RWPE2 (cell line): ENCODE measurements around the gene CXCL14.

ENCODE experiments used
- ATAC-seq: fragments of 200-7000 bp; cut with Tn5 transposase; 3 replicates; pipeline ENCODE4 v1.9.1; 2021; ENCODE audit warnings: low read depth
- DNase-seq: peaks from one replicate; pipeline ENCODE4 v3.0.0-alpha.2; 2020; ENCODE audit warnings: low spot score
- H3K27ac ChIP-seq: fragments of 450-650 bp; 2 replicates; pipeline ENCODE4 v1.5.1; 2017; ENCODE audit warnings: mild to moderate bottlenecking; ENCODE audit not compliant: poor library complexity, severe bottlenecking
- H3K27me3 ChIP-seq: fragments of 250-450 bp; sonication (Bioruptor Pico); 2 replicates; pipeline ENCODE4 v1.5.1; 2021; ENCODE audit warnings: mild to moderate bottlenecking, moderate library complexity; ENCODE audit not compliant: insufficient read depth, poor library complexity, severe bottlenecking
- H3K36me3 ChIP-seq: fragments of 250-450 bp; sonication (Bioruptor Pico); 2 replicates; pipeline ENCODE4 v1.5.1; 2020; ENCODE audit warnings: low read depth, mild to moderate bottlenecking, moderate library complexity
- H3K4me1 ChIP-seq: fragments of 250-450 bp; sonication (Bioruptor Pico); 2 replicates; pipeline ENCODE4 v1.5.1; 2021; ENCODE audit warnings: mild to moderate bottlenecking, moderate library complexity; ENCODE audit not compliant: insufficient read depth, poor library complexity, severe bottlenecking
- H3K4me3 ChIP-seq: fragments of 250-450 bp; sonication (Bioruptor Pico); 2 replicates; pipeline ENCODE4 v1.5.1; 2021; ENCODE audit warnings: mild to moderate bottlenecking, moderate library complexity; ENCODE audit not compliant: severe bottlenecking
- H3K9me3 ChIP-seq: fragments of 250-450 bp; sonication (Bioruptor Pico); 2 replicates; pipeline ENCODE4 v1.5.1; 2021; ENCODE audit warnings: mild to moderate bottlenecking, moderate library complexity; ENCODE audit not compliant: severe bottlenecking
- CTCF ChIP-seq: fragments of 450-650 bp; IDR thresholded peaks from one replicate; pipeline ENCODE4 v1.5.1; 2017; ENCODE audit warnings: mild to moderate bottlenecking, moderate library complexity; ENCODE audit not compliant: poor library complexity, severe bottlenecking

Gene CXCL14

GRCh38 chr5:135546912-135547311, 31.9 kb downstream of the CXCL14 start:
- Histone ChIP-seq H3K4me1 (no peaks in the 10 kb centered on the region), H3K4me3 (no peak overlapping the region), H3K36me3 (no peaks in the 10 kb centered on the region), H3K27ac (no peak overlapping the region), H3K27me3 (peaks cover 28% of the 10 kb centered on the region), H3K9me3 (no peaks in the 10 kb centered on the region)
- TF ChIP-seq CTCF = peak; percentile 29
- DNase-seq = no peak
- no peak for ATAC-seq

- H3K4me3 ChIP-seq = no peak overlapping the region
- no peaks in the 10 kb centered on the region for H3K9me3 ChIP-seq
- no peak for ATAC-seq
- H3K27me3 ChIP-seq = peaks cover 28% of the 10 kb centered on the region
- no peaks in the 10 kb centered on the region for H3K36me3 ChIP-seq
- no peak for TF ChIP-seq CTCF
- H3K27ac ChIP-seq = no peak overlapping the region
- DNase-seq = no peak
- no peaks in the 10 kb centered on the region for H3K4me1 ChIP-seq
These were observed 32.7 kb downstream of the CXCL14 start for GRCh38 chr5:135546101-135546500.

GRCh38 chr5:135545099-135545498, 33.7 kb downstream of the CXCL14 start:
- peaks cover 28% of the 10 kb centered on the region for H3K27me3 ChIP-seq

GRCh38 chr5:135543485-135544304, 35.1 kb downstream of the CXCL14 start:
- H3K4me1 ChIP-seq = no peaks in the 10 kb centered on the region
- H3K9me3 ChIP-seq = no peaks in the 10 kb centered on the region
- no peak for TF ChIP-seq CTCF
- H3K27ac ChIP-seq = no peak overlapping the region
- ATAC-seq = no peak
- peak; percentile 20 for DNase-seq
- H3K27me3 ChIP-seq = peaks cover 28% of the 10 kb centered on the region
- H3K36me3 ChIP-seq = no peaks in the 10 kb centered on the region
- peak overlapping the region; percentile 6 for H3K4me3 ChIP-seq

More at GRCh38 chr5:135545099-135545498, 33.7 kb downstream of the CXCL14 start:
- no peaks in the 10 kb centered on the region for H3K9me3 ChIP-seq
- no peak for DNase-seq
- no peak overlapping the region for H3K27ac ChIP-seq
- no peak for TF ChIP-seq CTCF
- no peak overlapping the region for H3K4me3 ChIP-seq
- no peaks in the 10 kb centered on the region for H3K4me1 ChIP-seq
- no peaks in the 10 kb centered on the region for H3K36me3 ChIP-seq
- ATAC-seq = no peak

- no peak overlapping the region for H3K4me3 ChIP-seq
- ATAC-seq (no peak), DNase-seq (no peak)
- H3K27ac ChIP-seq = no peak overlapping the region
- TF ChIP-seq CTCF = no peak
- no peaks in the 10 kb centered on the region for H3K4me1 ChIP-seq
- H3K9me3 ChIP-seq = no peaks in the 10 kb centered on the region
- peaks cover 28% of the 10 kb centered on the region for H3K27me3 ChIP-seq
- no peaks in the 10 kb centered on the region for H3K36me3 ChIP-seq
These were observed 35.7 kb downstream of the CXCL14 start for GRCh38 chr5:135543001-135543484.
